Suppressor macrophage treated with lipopolysaccharide for 4 hours (primary cell): ENCODE measurements around the gene KRT78.
"Not testable (repeated sequence)": the region's sequence is repeated elsewhere in the genome, so short reads cannot be mapped to it uniquely, and the experiment has no call there.

ENCODE experiments used
- DNase-seq: peaks from one replicate; pipeline ENCODE4 v3.0.0-alpha.2; 2020

KRT78 gene

GRCh38 chr12:52870361-52871290 lies 21.8 kb upstream of the KRT78 start:
- DNase-seq: peak; percentile 59

- peak; percentile 75 for DNase-seq
Observed at GRCh38 chr12:52867642-52868041, 18.8 kb upstream of the KRT78 start.

GRCh38 chr12:52867152-52867551 lies 18.4 kb upstream of the KRT78 start:
- no peak for DNase-seq

GRCh38 chr12:52865090-52865944 lies 16.5 kb upstream of the KRT78 start:
- DNase-seq: peak; percentile 64

- DNase-seq: no peak
Observed at GRCh38 chr12:52862023-52862422, 13.2 kb upstream of the KRT78 start.

- no peak for DNase-seq
Observed at GRCh38 chr12:52861511-52861910, 12.7 kb upstream of the KRT78 start.

- DNase-seq: peak; percentile 57
Observed at GRCh38 chr12:52860102-52860823, 11.5 kb upstream of the KRT78 start.

- no peak for DNase-seq
Observed at GRCh38 chr12:52857500-52857899, 8.7 kb upstream of the KRT78 start.

GRCh38 chr12:52856787-52857186 lies 8.0 kb upstream of the KRT78 start:
- DNase-seq: no peak

GRCh38 chr12:52856077-52856476 lies 7.3 kb upstream of the KRT78 start:
- not testable (repeated sequence) for DNase-seq

GRCh38 chr12:52851787-52852186 lies 3.0 kb upstream of the KRT78 start:
- no peak for DNase-seq

GRCh38 chr12:52850681-52851080 lies 1.9 kb upstream of the KRT78 start:
- no peak for DNase-seq

- no peak for DNase-seq
Observed at GRCh38 chr12:52849511-52849910, 717 bp upstream of the KRT78 start.

- peak; percentile 68 for DNase-seq
Observed at GRCh38 chr12:52847335-52848102, 1.3 kb downstream of the KRT78 start.

GRCh38 chr12:52846356-52846970 lies 2.3 kb downstream of the KRT78 start:
- DNase-seq: peak; percentile 25

GRCh38 chr12:52845946-52846345 lies 2.8 kb downstream of the KRT78 start:
- no peak for DNase-seq

- DNase-seq: no peak
Observed at GRCh38 chr12:52844386-52844785, 4.4 kb downstream of the KRT78 start.

GRCh38 chr12:52839436-52840105 lies 9.2 kb downstream of the KRT78 start:
- no peak for DNase-seq

- DNase-seq: peak; percentile 50
Observed at GRCh38 chr12:52838609-52839435, 10.0 kb downstream of the KRT78 start.
